HEK293 (cell line): ENCODE results near the gene LDHD.
A peak's percentile ranks its signal among the peaks of the same experiment; 100 is the strongest.

ENCODE experiments used
- HIC1 ChIP-seq: fragments of 450-650 bp; formaldehyde crosslinking; IDR thresholded peaks from 2 replicates; pipeline ENCODE4 v1.5.1; 2016; ENCODE audit warnings: missing biosample characterization, missing genetic modification characterization
- INSM2 ChIP-seq: fragments of 450-650 bp; formaldehyde crosslinking; IDR thresholded peaks from 2 replicates; pipeline ENCODE4 v1.5.1; 2016; ENCODE audit warnings: missing biosample characterization, missing genetic modification characterization
- KLF7 ChIP-seq: fragments of 450-650 bp; formaldehyde crosslinking; IDR thresholded peaks from 2 replicates; pipeline ENCODE4 v1.5.1; 2016; ENCODE audit warnings: missing biosample characterization, missing genetic modification characterization, borderline replicate concordance
- PRDM10 ChIP-seq: fragments of 450-650 bp; formaldehyde crosslinking; IDR thresholded peaks from 2 replicates; pipeline ENCODE4 v1.5.1; 2016; ENCODE audit warnings: missing biosample characterization, missing genetic modification characterization
- SCRT2 ChIP-seq: fragments of 450-650 bp; formaldehyde crosslinking; IDR thresholded peaks from 2 replicates; pipeline ENCODE4 v1.5.1; 2016; ENCODE audit warnings: missing biosample characterization, missing genetic modification characterization
- TCF7L2 ChIP-seq: IDR thresholded peaks from 2 replicates; pipeline ENCODE4 v1.6.1; 2011; ENCODE audit warnings: low read depth, mild to moderate bottlenecking, inconsistent platforms, low read length, moderate library complexity, borderline replicate concordance
- TSHZ1 ChIP-seq: fragments of 450-650 bp; formaldehyde crosslinking; IDR thresholded peaks from 2 replicates; pipeline ENCODE4 v1.5.1; 2016; ENCODE audit warnings: missing biosample characterization, missing genetic modification characterization, borderline replicate concordance
- YY1 ChIP-seq: fragments of 450-650 bp; formaldehyde crosslinking; IDR thresholded peaks from 2 replicates; pipeline ENCODE4 v1.5.1; 2018; ENCODE audit warnings: missing biosample characterization, missing genetic modification characterization
- ZNF10 ChIP-seq: fragments of 450-650 bp; formaldehyde crosslinking; IDR thresholded peaks from 2 replicates; pipeline ENCODE4 v1.5.1; 2017; ENCODE audit warnings: missing biosample characterization, missing genetic modification characterization
- ZNF114 ChIP-seq: fragments of 450-650 bp; formaldehyde crosslinking; IDR thresholded peaks from 2 replicates; pipeline ENCODE4 v1.5.0; 2017; ENCODE audit warnings: missing biosample characterization, missing genetic modification characterization
- ZNF2 ChIP-seq: fragments of 450-650 bp; formaldehyde crosslinking; IDR thresholded peaks from 2 replicates; pipeline ENCODE4 v1.5.1; 2016; ENCODE audit warnings: missing biosample characterization, missing genetic modification characterization
- ZNF274 ChIP-seq, 2 experiments: fragments of 200-500 bp in 1 of 2; fragments of 450-650 bp in 1 of 2; sonication (Bioruptor generic) in 1 of 2; formaldehyde crosslinking in 1 of 2; IDR thresholded peaks; 2 replicates each; pipeline versions ENCODE4 v1.5.1 to v1.6.1; 2014 to 2016; ENCODE audit warnings: borderline replicate concordance in 1 of 2, inconsistent platforms in 1 of 2, low read length in 1 of 2, missing biosample characterization in 1 of 2, missing genetic modification characterization in 1 of 2
- ZNF280C ChIP-seq: fragments of 450-650 bp; formaldehyde crosslinking; IDR thresholded peaks from 2 replicates; pipeline ENCODE4 v1.5.1; 2016; ENCODE audit warnings: missing biosample characterization, missing genetic modification characterization
- ZNF561 ChIP-seq: fragments of 450-650 bp; IDR thresholded peaks from 2 replicates; pipeline ENCODE4 v1.5.1; 2018; ENCODE audit warnings: missing biosample characterization, missing genetic modification characterization, borderline replicate concordance
- ZNF626 ChIP-seq: fragments of 450-650 bp; sonication (Bioruptor Pico); formaldehyde crosslinking; IDR thresholded peaks from 2 replicates; pipeline ENCODE4 v1.5.1; 2018; ENCODE audit warnings: missing biosample characterization, missing genetic modification characterization, inconsistent platforms
- ZNF639 ChIP-seq: fragments of 450-650 bp; formaldehyde crosslinking; IDR thresholded peaks from 2 replicates; pipeline ENCODE4 v1.5.1; 2016; ENCODE audit warnings: missing biosample characterization, missing genetic modification characterization
- ZNF692 ChIP-seq: fragments of 450-650 bp; formaldehyde crosslinking; IDR thresholded peaks from 2 replicates; pipeline ENCODE4 v1.5.1; 2016; ENCODE audit warnings: missing biosample characterization, missing genetic modification characterization
- ZNF777 ChIP-seq: fragments of 450-650 bp; formaldehyde crosslinking; IDR thresholded peaks from 2 replicates; pipeline ENCODE4 v1.5.1; 2017; ENCODE audit warnings: missing biosample characterization, missing genetic modification characterization, borderline replicate concordance
- ZNF843 ChIP-seq: fragments of 450-650 bp; formaldehyde crosslinking; IDR thresholded peaks from 2 replicates; pipeline ENCODE4 v1.5.1; 2016; ENCODE audit warnings: missing biosample characterization, missing genetic modification characterization
- ZSCAN16 ChIP-seq: fragments of 450-650 bp; formaldehyde crosslinking; IDR thresholded peaks from 2 replicates; pipeline ENCODE4 v1.5.1; 2016; ENCODE audit warnings: missing biosample characterization, missing genetic modification characterization

LDHD gene

GRCh38 chr16:75110637-75111513 lies 5.7 kb downstream of the LDHD start (continued):
- TF ChIP-seq HIC1, result peak; percentile 22; the same call in 1 of the 2 replicates
- TF ChIP-seq KLF7 (tag by site-specific recombination), result peak; percentile 81; the same call in 1 of the 2 replicates
- no peak for TF ChIP-seq YY1
- no peak for TF ChIP-seq ZNF626 (tag by site-specific recombination)
- no peak for TF ChIP-seq ZNF777
- TF ChIP-seq ZNF274 (IDR thresholded peaks at IDR 0.05; ENCODE audit: low read length), result no peak
- no peak for TF ChIP-seq ZNF274 (tag by site-specific recombination; IDR thresholded peaks at IDR 0.05; ENCODE audit: borderline replicate concordance)
- no peak for TF ChIP-seq ZSCAN16 (tag by site-specific recombination)
- TF ChIP-seq PRDM10 (tag by site-specific recombination), result no peak
- peak; percentile 17; the same call in 1 of the 2 replicates for TF ChIP-seq INSM2
- TF ChIP-seq ZNF2 (tag by site-specific recombination), result peak; percentile 64
- 0 out of 2 replicates have a peak, but pooled peaks have one; percentile 16 for TF ChIP-seq ZNF561
- no peak for TF ChIP-seq ZNF843
- no peak for TF ChIP-seq TSHZ1
- TF ChIP-seq TCF7L2, result no peak
- no peak for TF ChIP-seq ZNF280C
- TF ChIP-seq ZNF692, result peak; percentile 36; the same call in 1 of the 2 replicates
- no peak for TF ChIP-seq ZNF114 (tag by site-specific recombination)
- TF ChIP-seq SCRT2 (tag by site-specific recombination), result no peak
- TF ChIP-seq ZNF639 (tag by site-specific recombination), result no peak
- TF ChIP-seq ZNF10 (tag by site-specific recombination), result no peak
